ENCODE data around the gene TSC22D3. TPM values are rescaled to one million over a fixed set of nuclear protein-coding genes. Genes with fewer than 3 reads are reported as not detected.

TSC22D3 gene
- total RNA-seq, 1 donor from 2014 or later: 240 TPM

Other genes with a start within 250 kb of the TSC22D3 start
- 40.8 TPM for gene PRPS1, start 147.3 kb downstream of the TSC22D3 start, total RNA-seq
- not detected for gene NCBP2L, start 1.9 kb upstream of the TSC22D3 start, total RNA-seq
- gene MID2, start 50.1 kb upstream of the TSC22D3 start, total RNA-seq: 29.9 TPM
- gene TEX13B, start 206.6 kb upstream of the TSC22D3 start, total RNA-seq: not detected